ENCODE results near the gene CRISP1. TPM values are rescaled to one million over a fixed set of nuclear protein-coding genes. Genes with fewer than 3 reads are reported as not detected.

Gene CRISP1
- total RNA-seq (not detected), total RNA-seq (0 reads per million in 29 experiments)
- total RNA-seq (2013) = not detected

- Mint-ChIP-seq H3K27me3 (no peaks in the 10 kb centered on the region), H3K27ac (no peak within 1 kb of the TSS), H3K36me3 (no peaks in the 10 kb centered on the region), H3K4me1 (no peaks in the 10 kb centered on the region), H3K9me3 (peaks cover 0 to 13% (median 3%) of the 10 kb centered on the region in 3 donors), H3K4me3 (no peak within 1 kb of the TSS)
- H3K36me3 ChIP-seq (ENCODE audit: control insufficient read depth in 2 of 2, extremely low read depth in 1 of 2, insufficient read depth in 1 of 2, low read length in 1 of 2) = no peaks in the 10 kb centered on the region
- no peaks in the 10 kb centered on the region for H3K9me3 ChIP-seq
- H3K4me3 ChIP-seq (ENCODE audit: control insufficient read depth in 1 of 2, extremely low read depth in 1 of 2, low read length in 1 of 2) = no peak within 1 kb of the TSS
- H3K27me3 ChIP-seq (replicated peaks in 1 of 2; ENCODE audit: control insufficient read depth in 2 of 2, extremely low read depth in 1 of 2, insufficient read depth in 2 of 2, low read length in 1 of 2) = no peaks in the 10 kb centered on the region
- ChIA-PET CTCF (no interaction called here), POLR2A (no interaction called here)
- no peak within 1 kb of the TSS for H3K27ac ChIP-seq (ENCODE audit: low read length)
- H3K4me1 ChIP-seq (ENCODE audit: control insufficient read depth in 1 of 2, extremely low read depth in 1 of 2, insufficient read depth in 2 of 2, low read length in 2 of 2) = no peaks in the 10 kb centered on the region
- DNase-seq (no peak), ATAC-seq (replicated peaks in 1 of 4) (no peak)
- no CpG with 5 or more reads among the region's 1 CpG for WGBS (ENCODE audit: insufficient coverage)
These were observed at the start of gene CRISP1 for GRCh38 chr6:49866485-49866943. Gene CRISP1, minus strand, starts transcription at chr6:49866535. Its CDS starts 9,135 bp downstream, at chr6:49857400.

GRCh38 chr6:49915035-49915434 is 48.7 kb upstream of the CRISP1 start:
- Histone ChIP-seq H3K9me3 (no peaks in the 10 kb centered on the region), H3K27ac (ENCODE audit: low read length) (no peak overlapping the region), H3K36me3 (ENCODE audit: control insufficient read depth in 2 of 2, extremely low read depth in 1 of 2, insufficient read depth in 1 of 2, low read length in 1 of 2) (no peaks in the 10 kb centered on the region), H3K4me3 (ENCODE audit: control insufficient read depth in 1 of 2, extremely low read depth in 1 of 2, low read length in 1 of 2) (no peak overlapping the region), H3K27me3 (replicated peaks in 1 of 2; ENCODE audit: control insufficient read depth in 2 of 2, extremely low read depth in 1 of 2, insufficient read depth in 2 of 2, low read length in 1 of 2) (no peaks in the 10 kb centered on the region), H3K4me1 (ENCODE audit: control insufficient read depth in 1 of 2, extremely low read depth in 1 of 2, insufficient read depth in 2 of 2, low read length in 2 of 2) (no peaks in the 10 kb centered on the region)
- no peak overlapping the region for H3K4me3 Mint-ChIP-seq
- no peaks in the 10 kb centered on the region for H3K27me3 Mint-ChIP-seq
- ATAC-seq (replicated peaks in 1 of 4) (no peak), DNase-seq (no peak)
- no peak overlapping the region for H3K27ac Mint-ChIP-seq
- POLR2A ChIA-PET = no interaction called here
- H3K4me1 Mint-ChIP-seq = no peaks in the 10 kb centered on the region
- H3K9me3 Mint-ChIP-seq = peaks cover 0 to 3% (median 2%) of the 10 kb centered on the region in 3 donors
- WGBS (ENCODE audit: insufficient coverage) = no CpG with 5 or more reads among the region's 3 CpGs
- no peaks in the 10 kb centered on the region for H3K36me3 Mint-ChIP-seq
- CTCF ChIA-PET = no interaction called here

- H3K4me1 ChIP-seq (ENCODE audit: control insufficient read depth in 1 of 2, extremely low read depth in 1 of 2, insufficient read depth in 2 of 2, low read length in 2 of 2) = no peaks in the 10 kb centered on the region
- Mint-ChIP-seq H3K27ac (no peak overlapping the region), H3K9me3 (peaks cover 0 to 3% (median 2%) of the 10 kb centered on the region in 3 donors), H3K4me1 (no peaks in the 10 kb centered on the region), H3K36me3 (no peaks in the 10 kb centered on the region), H3K4me3 (no peak overlapping the region), H3K27me3 (no peaks in the 10 kb centered on the region)
- no peak for DNase-seq
- H3K27me3 ChIP-seq (replicated peaks in 1 of 2; ENCODE audit: control insufficient read depth in 2 of 2, extremely low read depth in 1 of 2, insufficient read depth in 2 of 2, low read length in 1 of 2) = no peaks in the 10 kb centered on the region
- no peaks in the 10 kb centered on the region for H3K9me3 ChIP-seq
- H3K36me3 ChIP-seq (ENCODE audit: control insufficient read depth in 2 of 2, extremely low read depth in 1 of 2, insufficient read depth in 1 of 2, low read length in 1 of 2) = no peaks in the 10 kb centered on the region
- POLR2A ChIA-PET = no interaction called here
- no peak overlapping the region for H3K4me3 ChIP-seq (ENCODE audit: control insufficient read depth in 1 of 2, extremely low read depth in 1 of 2, low read length in 1 of 2)
- CTCF ChIA-PET = no interaction called here
- no peak overlapping the region for H3K27ac ChIP-seq (ENCODE audit: low read length)
- ATAC-seq (replicated peaks in 1 of 4) = no peak
- WGBS (ENCODE audit: insufficient coverage) = 75% methylated on average over 1 of the region's 6 CpGs
These were observed 47.5 kb upstream of the CRISP1 start for GRCh38 chr6:49913636-49914375.

GRCh38 chr6:49912196-49912595 is 45.9 kb upstream of the CRISP1 start:
- H3K4me1 ChIP-seq (ENCODE audit: control insufficient read depth in 1 of 2, extremely low read depth in 1 of 2, insufficient read depth in 2 of 2, low read length in 2 of 2) = no peaks in the 10 kb centered on the region
- H3K27me3 Mint-ChIP-seq = no peaks in the 10 kb centered on the region
- H3K36me3 ChIP-seq (ENCODE audit: control insufficient read depth in 2 of 2, extremely low read depth in 1 of 2, insufficient read depth in 1 of 2, low read length in 1 of 2) = no peaks in the 10 kb centered on the region
- H3K4me1 Mint-ChIP-seq = no peaks in the 10 kb centered on the region
- no peaks in the 10 kb centered on the region for H3K9me3 ChIP-seq
- H3K36me3 Mint-ChIP-seq = no peaks in the 10 kb centered on the region
- no CpG with 5 or more reads among the region's 1 CpG for WGBS (ENCODE audit: insufficient coverage)
- no peak overlapping the region for H3K4me3 Mint-ChIP-seq
- H3K27ac ChIP-seq (ENCODE audit: low read length) = no peak overlapping the region
- no peaks in the 10 kb centered on the region for H3K9me3 Mint-ChIP-seq
- H3K4me3 ChIP-seq (ENCODE audit: control insufficient read depth in 1 of 2, extremely low read depth in 1 of 2, low read length in 1 of 2) = no peak overlapping the region
- POLR2A ChIA-PET = no interaction called here
- no peak overlapping the region for H3K27ac Mint-ChIP-seq
- CTCF ChIA-PET = no interaction called here
- ATAC-seq (replicated peaks in 1 of 4) (no peak), DNase-seq (no peak)
- no peaks in the 10 kb centered on the region for H3K27me3 ChIP-seq (replicated peaks in 1 of 2; ENCODE audit: control insufficient read depth in 2 of 2, extremely low read depth in 1 of 2, insufficient read depth in 2 of 2, low read length in 1 of 2)

GRCh38 chr6:49911252-49911651 is 44.9 kb upstream of the CRISP1 start:
- 100% methylated on average over 1 of the region's 2 CpGs for WGBS (ENCODE audit: insufficient coverage)
- H3K27me3 Mint-ChIP-seq = no peaks in the 10 kb centered on the region
- H3K4me3 Mint-ChIP-seq = no peak overlapping the region

GRCh38 chr6:49909563-49909962 is 43.2 kb upstream of the CRISP1 start:
- Mint-ChIP-seq H3K27me3 (no peaks in the 10 kb centered on the region), H3K36me3 (no peaks in the 10 kb centered on the region), H3K27ac (no peak overlapping the region), H3K9me3 (peaks cover 0 to 4% (median 0%) of the 10 kb centered on the region in 3 donors), H3K4me1 (no peaks in the 10 kb centered on the region), H3K4me3 (no peak overlapping the region)
- no peaks in the 10 kb centered on the region for H3K4me1 ChIP-seq (ENCODE audit: control insufficient read depth in 1 of 2, extremely low read depth in 1 of 2, insufficient read depth in 2 of 2, low read length in 2 of 2)
- no peak for DNase-seq
- no peaks in the 10 kb centered on the region for H3K36me3 ChIP-seq (ENCODE audit: control insufficient read depth in 2 of 2, extremely low read depth in 1 of 2, insufficient read depth in 1 of 2, low read length in 1 of 2)
- H3K9me3 ChIP-seq = no peaks in the 10 kb centered on the region
- H3K27ac ChIP-seq (ENCODE audit: low read length) = no peak overlapping the region
- no peak overlapping the region for H3K4me3 ChIP-seq (ENCODE audit: control insufficient read depth in 1 of 2, extremely low read depth in 1 of 2, low read length in 1 of 2)
- WGBS (ENCODE audit: insufficient coverage) = no CpG with 5 or more reads among the region's 2 CpGs
- ChIA-PET CTCF (no interaction called here), POLR2A (no interaction called here)
- no peaks in the 10 kb centered on the region for H3K27me3 ChIP-seq (replicated peaks in 1 of 2; ENCODE audit: control insufficient read depth in 2 of 2, extremely low read depth in 1 of 2, insufficient read depth in 2 of 2, low read length in 1 of 2)
- no peak for ATAC-seq (replicated peaks in 1 of 4)

More at GRCh38 chr6:49911252-49911651, 44.9 kb upstream of the CRISP1 start:
- H3K4me1 Mint-ChIP-seq = no peaks in the 10 kb centered on the region
- Histone ChIP-seq H3K9me3 (no peaks in the 10 kb centered on the region), H3K36me3 (ENCODE audit: control insufficient read depth in 2 of 2, extremely low read depth in 1 of 2, insufficient read depth in 1 of 2, low read length in 1 of 2) (no peaks in the 10 kb centered on the region), H3K4me1 (ENCODE audit: control insufficient read depth in 1 of 2, extremely low read depth in 1 of 2, insufficient read depth in 2 of 2, low read length in 2 of 2) (no peaks in the 10 kb centered on the region), H3K27ac (ENCODE audit: low read length) (no peak overlapping the region), H3K27me3 (replicated peaks in 1 of 2; ENCODE audit: control insufficient read depth in 2 of 2, extremely low read depth in 1 of 2, insufficient read depth in 2 of 2, low read length in 1 of 2) (no peaks in the 10 kb centered on the region), H3K4me3 (ENCODE audit: control insufficient read depth in 1 of 2, extremely low read depth in 1 of 2, low read length in 1 of 2) (no peak overlapping the region)
- no peaks in the 10 kb centered on the region for H3K36me3 Mint-ChIP-seq
- no peak for DNase-seq
- H3K9me3 Mint-ChIP-seq = no peaks in the 10 kb centered on the region
- ChIA-PET POLR2A (no interaction called here), CTCF (no interaction called here)
- no peak overlapping the region for H3K27ac Mint-ChIP-seq
- ATAC-seq (replicated peaks in 1 of 4) = no peak
